HEK293T (cell line): ENCODE data around the gene SNX18.

ENCODE experiments used
- FOXA1 ChIP-seq: fragments of 450-650 bp; IDR thresholded peaks from 2 replicates; pipeline ENCODE4 v1.6.1; 2016; ENCODE audit warnings: mild to moderate bottlenecking
- FOXK2 ChIP-seq: fragments of 450-650 bp; IDR thresholded peaks from 2 replicates; pipeline ENCODE4 v1.6.1; 2016; ENCODE audit warnings: mild to moderate bottlenecking
- HDGF ChIP-seq: fragments of 450-650 bp; IDR thresholded peaks from 2 replicates; pipeline ENCODE4 v1.6.1; 2017; ENCODE audit warnings: antibody characterized with exemption, borderline replicate concordance
- PKNOX1 ChIP-seq: fragments of 450-650 bp; IDR thresholded peaks from 2 replicates; pipeline ENCODE4 v1.6.1; 2016
- SP1 ChIP-seq: fragments of 450-650 bp; IDR thresholded peaks from 2 replicates; pipeline ENCODE4 v1.6.1; 2017
- SUZ12 ChIP-seq: fragments of 450-650 bp; IDR thresholded peaks from 2 replicates; pipeline ENCODE4 v1.6.1; 2016; ENCODE audit warnings: mild to moderate bottlenecking
- TARDBP ChIP-seq: fragments of 450-650 bp; IDR thresholded peaks from 2 replicates; pipeline ENCODE4 v1.6.1; 2016

GRCh38 chr5:54495027-54495426, 22.5 kb upstream of the SNX18 start:
- TF ChIP-seq FOXA1 (no peak), FOXK2 (no peak), HDGF (no peak), PKNOX1 (no peak), SUZ12 (no peak), TARDBP (no peak), SP1 (no peak)
